Left ventricle myocardium inferior (tissue), 1 donor: ENCODE measurements around the gene LSP1. TPM values are rescaled to one million over a fixed set of nuclear protein-coding genes. Genes with fewer than 3 reads are reported as not detected.

Experiments
- DNase-seq: peaks from one replicate; pipeline ENCODE4 v3.0.0-alpha.2; 2020
- H3K27ac ChIP-seq: fragments of 200-600 bp; replicated peaks from 2 replicates; pipeline ENCODE4 v1.8.0; 2021
- H3K27me3 ChIP-seq: fragments of 200-600 bp; 2 replicates; pipeline ENCODE4 v1.8.0; 2021; ENCODE audit warnings: low read depth
- H3K36me3 ChIP-seq: fragments of 200-600 bp; 2 replicates; pipeline ENCODE4 v1.8.0; 2021
- H3K4me1 ChIP-seq: fragments of 200-600 bp; 2 replicates; pipeline ENCODE4 v1.8.0; 2021
- H3K4me3 ChIP-seq: fragments of 200-600 bp; 2 replicates; pipeline ENCODE4 v1.8.0; 2021; ENCODE audit warnings: mild to moderate bottlenecking, moderate library complexity
- H3K9me3 ChIP-seq: fragments of 200-600 bp; replicated peaks from 2 replicates; pipeline ENCODE4 v1.8.0; 2021
- CTCF ChIP-seq: fragments of 200-600 bp; IDR thresholded peaks from 2 replicates; pipeline ENCODE4 v1.8.0; 2021; ENCODE audit warnings: antibody characterized with exemption, mild to moderate bottlenecking, borderline replicate concordance
- intact Hi-C: fragments of 100-400 bp; cut with micrococcal nuclease; formaldehyde crosslinking; loops from one replicate; pipeline ENCODE4 v1.11.0; 2022
- total RNA-seq: library from RNA; stranded (reverse); fragmentation: NEBNext Ultra II Directional; extraction: Animal tissue kit (Norgen Biotek cat#: 25700); gene quantifications from one replicate; pipeline ENCODE4 v1.2.1, GENCODE V29; 2021
- donor health status: DM: no; HTN: yes; CAD: no; lungs with severe emphysema.

Gene LSP1
- total RNA-seq, 1 donor from 2014 or later, result 19.7 TPM

GRCh38 chr11:1854132-1854948 is 1.5 kb downstream of the LSP1 start:
- H3K27me3 ChIP-seq, result no peaks in the 10 kb centered on the region
- no peak for DNase-seq
- intact Hi-C loops, result no loop called here
- no peak for TF ChIP-seq CTCF
- peaks cover 12% of the 10 kb centered on the region for H3K4me1 ChIP-seq
- H3K4me3 ChIP-seq, result peak overlapping the region; percentile 14
- no peaks in the 10 kb centered on the region for H3K9me3 ChIP-seq
- H3K36me3 ChIP-seq, result no peaks in the 10 kb centered on the region
- no peak overlapping the region for H3K27ac ChIP-seq

GRCh38 chr11:1854949-1855885 is 2.3 kb downstream of the LSP1 start:
- Histone ChIP-seq H3K36me3 (no peaks in the 10 kb centered on the region), H3K27me3 (no peaks in the 10 kb centered on the region), H3K4me3 (no peak overlapping the region), H3K4me1 (peaks cover 12% of the 10 kb centered on the region), H3K27ac (no peak overlapping the region), H3K9me3 (no peaks in the 10 kb centered on the region)
- intact Hi-C loops, result no loop called here
- no peak for DNase-seq
- no peak for TF ChIP-seq CTCF

- intact Hi-C loops, result no loop called here
- no peak for TF ChIP-seq CTCF
- DNase-seq, result no peak
- Histone ChIP-seq H3K4me3 (no peak overlapping the region), H3K9me3 (no peaks in the 10 kb centered on the region), H3K4me1 (peaks cover 12% of the 10 kb centered on the region), H3K27ac (no peak overlapping the region), H3K36me3 (no peaks in the 10 kb centered on the region), H3K27me3 (no peaks in the 10 kb centered on the region)
Measured at GRCh38 chr11:1855886-1856265, 3.0 kb downstream of the LSP1 start.

GRCh38 chr11:1856306-1857005 is 3.6 kb downstream of the LSP1 start:
- Histone ChIP-seq H3K27me3 (no peaks in the 10 kb centered on the region), H3K27ac (no peak overlapping the region), H3K9me3 (no peaks in the 10 kb centered on the region), H3K4me3 (no peak overlapping the region), H3K36me3 (no peaks in the 10 kb centered on the region), H3K4me1 (peaks cover 12% of the 10 kb centered on the region)
- intact Hi-C loops, result no loop called here
- TF ChIP-seq CTCF, result no peak
- DNase-seq, result no peak

GRCh38 chr11:1857064-1857463 is 4.2 kb downstream of the LSP1 start:
- DNase-seq, result no peak
- no peak for TF ChIP-seq CTCF
- Histone ChIP-seq H3K27me3 (no peaks in the 10 kb centered on the region), H3K9me3 (no peaks in the 10 kb centered on the region), H3K36me3 (no peaks in the 10 kb centered on the region), H3K27ac (no peak overlapping the region), H3K4me3 (no peak overlapping the region), H3K4me1 (peaks cover 12% of the 10 kb centered on the region)
- intact Hi-C loops, result no loop called here
